HCT116 (cell line): ENCODE results near the gene RNF150. TPM values are rescaled to one million over a fixed set of nuclear protein-coding genes. Genes with fewer than 3 reads are reported as not detected.

Source experiments
- ATAC-seq: fragments of 200-7000 bp; cut with Tn5 transposase; 2 replicates; pipeline ENCODE4 v1.9.1; 2020; ENCODE audit warnings: mild to moderate bottlenecking, moderate library complexity
- BruUV-seq: library from RNA; stranded (reverse); fragments of 400-500 nt; replicated peaks from 2 replicates; lab custom pipeline; 2021; lab: Mats Ljungman, UMichigan
- CTCF ChIA-PET: fragments of 300-600 bp; sonication (Branson Sonifier 250); formaldehyde crosslinking; loops from one replicate; lab custom pipeline; 2021; ENCODE audit warnings: antibody characterized with exemption; lab: Charles Lee
- POLR2A ChIA-PET: fragments of 300-600, 350-600 bp; sonication (Branson Sonifier 250); formaldehyde crosslinking; loops from one replicate; lab custom pipeline; 2021; ENCODE audit warnings: antibody characterized with exemption; lab: Charles Lee
- RAD21 ChIA-PET, 2 experiments: fragments of 300-600 bp; sonication (Branson Sonifier 250); formaldehyde crosslinking; loops; one replicate each; lab custom pipeline; 2023; ENCODE audit warnings: low total read pairs in 2 of 2; ENCODE audit not compliant: uncharacterized antibody in 2 of 2, unreplicated experiment in 2 of 2, low non-redundant PET in 1 of 2; lab: Charles Lee
- DNase-seq: peaks from one replicate; pipeline ENCODE4 v3.0.0-alpha.2; 2010; ENCODE audit warnings: low read depth, low spot score
- H2AFZ ChIP-seq: fragments of 200-600 bp; shearing (Covaris generic), sonication (generic); 2 replicates; pipeline ENCODE4 v1.6.1; 2017; ENCODE audit warnings: low read depth, mixed run types, mixed read lengths, antibody characterized with exemption, low read length; ENCODE audit not compliant: poor library complexity, severe bottlenecking
- H3K27ac ChIP-seq: 2 replicates; pipeline ENCODE4 v1.5.1; 2012; ENCODE audit warnings: low read depth, low read length
- H3K27me3 ChIP-seq: fragments of 200-600 bp; sonication (generic); 2 replicates; pipeline ENCODE4 v1.6.1; 2016; ENCODE audit warnings: mixed run types, low read length, mixed read lengths; ENCODE audit not compliant: insufficient read depth
- H3K36me3 ChIP-seq, 2 experiments: fragments of 200-500 bp in 1 of 2; fragments of 200-600 bp in 1 of 2; sonication (Bioruptor generic) in 1 of 2; sonication (generic) in 1 of 2; 2 replicates each; pipeline versions ENCODE4 v1.5.1 to v1.6.1; 2014 to 2016; ENCODE audit warnings: low read length in 2 of 2, inconsistent platforms in 1 of 2, mixed read lengths in 1 of 2, mixed run types in 1 of 2; ENCODE audit not compliant: insufficient read depth in 2 of 2, control insufficient read depth in 1 of 2
- H3K4me1 ChIP-seq, 2 experiments: fragments of 200-600 bp in 1 of 2; sonication (generic) in 1 of 2; 2 replicates each; pipeline versions ENCODE4 v1.5.1 to v1.6.1; 2012 to 2017; ENCODE audit warnings: low read length in 2 of 2, inconsistent platforms in 1 of 2, mild to moderate bottlenecking in 1 of 2, mixed read lengths in 1 of 2, mixed run types in 1 of 2, moderate library complexity in 1 of 2; ENCODE audit not compliant: insufficient read depth in 2 of 2, control insufficient read depth in 1 of 2
- H3K4me2 ChIP-seq: fragments of 200-600 bp; sonication (generic); 2 replicates; pipeline ENCODE4 v1.6.1; 2017; ENCODE audit warnings: mixed run types, low read length, mixed read lengths
- H3K4me3 ChIP-seq, 2 experiments: fragments of 200-600 bp in 1 of 2; sonication (generic) in 1 of 2; replicated peaks in 1 of 2; 2 replicates each; pipeline ENCODE4 v1.5.1; 2011 to 2016; ENCODE audit warnings: low read length in 2 of 2, control low read depth in 1 of 2, low read depth in 1 of 2, mild to moderate bottlenecking in 1 of 2, mixed read lengths in 1 of 2, mixed run types in 1 of 2
- H3K79me2 ChIP-seq: fragments of 200-600 bp; sonication (generic); 2 replicates; pipeline ENCODE4 v1.6.1; 2017; ENCODE audit warnings: mild to moderate bottlenecking, mixed run types, low read length, moderate library complexity, mixed read lengths; ENCODE audit not compliant: insufficient read depth
- H3K9ac ChIP-seq: fragments of 200-600 bp; sonication (generic); 2 replicates; pipeline ENCODE4 v1.6.1; 2016; ENCODE audit warnings: low read length, mixed read lengths
- H3K9me2 ChIP-seq: fragments of 200-600 bp; sonication (generic), shearing (Covaris generic); 2 replicates; pipeline ENCODE4 v1.6.1; 2017; ENCODE audit warnings: mixed run types, mild to moderate bottlenecking, moderate library complexity; ENCODE audit not compliant: insufficient read depth
- H3K9me3 ChIP-seq, 2 experiments: fragments of 200-500 bp in 1 of 2; fragments of 200-600 bp in 1 of 2; sonication (Bioruptor generic) in 1 of 2; sonication (generic) in 1 of 2; 2 replicates each; pipeline ENCODE4 v1.6.1; 2014 to 2017; ENCODE audit warnings: low read length in 2 of 2, mixed read lengths in 2 of 2, inconsistent platforms in 1 of 2, low read depth in 1 of 2, mild to moderate bottlenecking in 1 of 2, mixed run types in 1 of 2, moderate library complexity in 1 of 2; ENCODE audit not compliant: control insufficient read depth in 1 of 2, insufficient read depth in 1 of 2
- H4K20me1 ChIP-seq: fragments of 200-600 bp; sonication (generic), shearing (Covaris generic); 2 replicates; pipeline ENCODE4 v1.6.1; 2017; ENCODE audit warnings: mixed run types, mild to moderate bottlenecking, moderate library complexity; ENCODE audit not compliant: insufficient read depth
- CBX3 ChIP-seq: IDR thresholded peaks from 2 replicates; pipeline ENCODE4 v1.6.1; 2012; ENCODE audit warnings: low read depth
- ELF1 ChIP-seq: IDR thresholded peaks from 2 replicates; pipeline ENCODE4 v1.6.1; 2012; ENCODE audit warnings: low read depth, borderline replicate concordance
- FOSL1 ChIP-seq: IDR thresholded peaks from 2 replicates; pipeline ENCODE4 v1.6.1; 2012; ENCODE audit warnings: low read depth
- JUND ChIP-seq: IDR thresholded peaks from 2 replicates; pipeline ENCODE4 v1.6.1; 2012
- POLR2AphosphoS5 ChIP-seq: IDR thresholded peaks from 2 replicates; pipeline ENCODE4 v1.6.1; 2011; ENCODE audit warnings: mild to moderate bottlenecking, low read depth, low read length, moderate library complexity
- SIN3A ChIP-seq: IDR thresholded peaks from 2 replicates; pipeline ENCODE4 v1.6.1; 2012; ENCODE audit warnings: low read depth
- SRF ChIP-seq: IDR thresholded peaks from 2 replicates; pipeline ENCODE4 v1.6.1; 2012; ENCODE audit warnings: low read depth
- intact Hi-C: fragments of 100-400 bp; cut with micrococcal nuclease; formaldehyde crosslinking; loops from 2 replicates; pipeline ENCODE4 v1.10.0; 2022
- total RNA-seq: library from RNA; stranded (reverse); gene quantifications from one replicate; pipeline ENCODE4 v1.2.1, GENCODE V29; 2021; ENCODE audit not compliant: unreplicated experiment
- TF ChIP-seq, protein P1 (sequence below): IDR thresholded peaks from 2 replicates; pipeline ENCODE4 v1.6.1; 2012
- TF ChIP-seq, protein P2 (sequence below): IDR thresholded peaks from 2 replicates; pipeline ENCODE4 v1.6.1; 2012
- TF ChIP-seq, protein P3 (sequence below): IDR thresholded peaks from 2 replicates; pipeline ENCODE4 v1.6.1; 2012; ENCODE audit warnings: low read depth
- TF ChIP-seq, protein P4 (sequence below): IDR thresholded peaks from 2 replicates; pipeline ENCODE4 v1.6.1; 2011; ENCODE audit warnings: mild to moderate bottlenecking, low read length, moderate library complexity; ENCODE audit not compliant: insufficient replicate concordance; ENCODE audit errors: extremely low read depth

The RNF150 gene
- total RNA-seq, 1 experiment from 2014 or later: 0.07 TPM

DNA sequence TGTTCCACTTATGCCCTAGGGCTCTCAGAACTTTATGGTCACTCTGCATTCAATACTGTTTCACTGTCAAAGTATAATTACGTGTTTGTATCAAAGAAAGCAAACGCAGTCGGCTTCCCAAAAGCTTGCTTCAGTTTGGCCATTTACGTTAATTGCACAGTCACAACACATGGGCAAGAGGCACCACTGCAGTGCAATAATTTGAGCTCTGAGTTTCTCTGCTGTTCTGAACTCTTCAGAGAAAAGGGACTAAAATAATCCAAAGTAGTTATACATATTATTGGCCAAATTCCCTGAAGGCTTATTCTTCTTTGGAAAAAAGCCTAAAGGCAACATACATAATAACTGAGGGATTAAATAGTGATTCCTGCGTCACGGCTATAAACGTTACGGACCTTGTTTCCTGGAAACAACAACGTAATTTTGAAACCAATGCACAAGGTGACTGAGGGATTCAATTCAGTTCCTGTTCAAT is 51.3 kb downstream of the RNF150 start:
- no peaks in the 10 kb centered on the region for H3K4me1 ChIP-seq
- no peak overlapping the region for H3K27ac ChIP-seq
- H4K20me1 ChIP-seq: no peaks in the 10 kb centered on the region
- ChIA-PET CTCF (no interaction called here), POLR2A (no interaction called here), RAD21 (no interaction called here)
- no peaks in the 10 kb centered on the region for H3K9me2 ChIP-seq
- no peak overlapping the region for H3K4me3 ChIP-seq
- H3K79me2 ChIP-seq: no peaks in the 10 kb centered on the region
- DNase-seq: no peak
- no peaks in the 10 kb centered on the region for H3K36me3 ChIP-seq
- H3K9ac ChIP-seq: no peak overlapping the region
- no peaks in the 10 kb centered on the region for H3K9me3 ChIP-seq
- no peaks in the 10 kb centered on the region for H3K27me3 ChIP-seq
- H3K4me2 ChIP-seq: no peak overlapping the region
- ATAC-seq: no peak
- no peak overlapping the region for H2AFZ ChIP-seq
- BruUV-seq: no TSS peak
- no peak for TF ChIP-seq CBX3
- no peak for TF ChIP-seq ELF1
- TF ChIP-seq, protein P1, sequence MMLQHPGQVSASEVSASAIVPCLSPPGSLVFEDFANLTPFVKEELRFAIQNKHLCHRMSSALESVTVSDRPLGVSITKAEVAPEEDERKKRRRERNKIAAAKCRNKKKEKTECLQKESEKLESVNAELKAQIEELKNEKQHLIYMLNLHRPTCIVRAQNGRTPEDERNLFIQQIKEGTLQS: no peak
- TF ChIP-seq JUND: no peak
- TF ChIP-seq POLR2AphosphoS5: no peak
- intact Hi-C loops: no loop called here

DNA sequence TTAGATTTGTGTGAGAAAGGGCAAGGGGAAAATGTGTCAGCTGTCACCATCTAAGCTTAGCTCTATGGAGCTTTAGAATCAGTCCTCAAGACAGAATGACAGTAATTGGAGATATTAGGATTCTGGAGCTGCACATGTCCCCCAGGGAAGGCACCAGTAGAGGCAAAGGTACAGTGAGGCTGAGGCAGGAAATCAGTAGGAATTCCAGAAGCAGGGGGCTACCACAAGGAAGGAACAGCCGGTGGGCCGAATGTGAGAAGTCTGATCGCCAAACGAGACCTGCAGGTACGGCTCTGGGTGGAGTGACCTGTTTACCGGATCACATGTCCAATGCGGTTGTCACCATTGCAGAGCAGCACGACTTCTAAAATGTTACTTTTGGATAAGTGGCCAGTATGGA is 52.6 kb downstream of the RNF150 start:
- intact Hi-C loops: no loop called here
- Histone ChIP-seq H3K4me3 (no peak overlapping the region), H3K4me2 (no peak overlapping the region), H3K9me3 (no peaks in the 10 kb centered on the region), H3K36me3 (no peaks in the 10 kb centered on the region), H3K27ac (no peak overlapping the region), H3K4me1 (no peaks in the 10 kb centered on the region), H3K79me2 (no peaks in the 10 kb centered on the region), H3K9me2 (no peaks in the 10 kb centered on the region), H3K27me3 (no peaks in the 10 kb centered on the region), H2AFZ (no peak overlapping the region), H3K9ac (no peak overlapping the region), H4K20me1 (no peaks in the 10 kb centered on the region)
- ChIA-PET CTCF (no interaction called here), POLR2A (no interaction called here), RAD21 (no interaction called here)
- TF ChIP-seq SIN3A: no peak
- no peak for TF ChIP-seq FOSL1
- no peak for TF ChIP-seq SRF
- TF ChIP-seq, protein P2, sequence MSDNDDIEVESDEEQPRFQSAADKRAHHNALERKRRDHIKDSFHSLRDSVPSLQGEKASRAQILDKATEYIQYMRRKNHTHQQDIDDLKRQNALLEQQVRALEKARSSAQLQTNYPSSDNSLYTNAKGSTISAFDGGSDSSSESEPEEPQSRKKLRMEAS: no peak
- TF ChIP-seq, protein P3, sequence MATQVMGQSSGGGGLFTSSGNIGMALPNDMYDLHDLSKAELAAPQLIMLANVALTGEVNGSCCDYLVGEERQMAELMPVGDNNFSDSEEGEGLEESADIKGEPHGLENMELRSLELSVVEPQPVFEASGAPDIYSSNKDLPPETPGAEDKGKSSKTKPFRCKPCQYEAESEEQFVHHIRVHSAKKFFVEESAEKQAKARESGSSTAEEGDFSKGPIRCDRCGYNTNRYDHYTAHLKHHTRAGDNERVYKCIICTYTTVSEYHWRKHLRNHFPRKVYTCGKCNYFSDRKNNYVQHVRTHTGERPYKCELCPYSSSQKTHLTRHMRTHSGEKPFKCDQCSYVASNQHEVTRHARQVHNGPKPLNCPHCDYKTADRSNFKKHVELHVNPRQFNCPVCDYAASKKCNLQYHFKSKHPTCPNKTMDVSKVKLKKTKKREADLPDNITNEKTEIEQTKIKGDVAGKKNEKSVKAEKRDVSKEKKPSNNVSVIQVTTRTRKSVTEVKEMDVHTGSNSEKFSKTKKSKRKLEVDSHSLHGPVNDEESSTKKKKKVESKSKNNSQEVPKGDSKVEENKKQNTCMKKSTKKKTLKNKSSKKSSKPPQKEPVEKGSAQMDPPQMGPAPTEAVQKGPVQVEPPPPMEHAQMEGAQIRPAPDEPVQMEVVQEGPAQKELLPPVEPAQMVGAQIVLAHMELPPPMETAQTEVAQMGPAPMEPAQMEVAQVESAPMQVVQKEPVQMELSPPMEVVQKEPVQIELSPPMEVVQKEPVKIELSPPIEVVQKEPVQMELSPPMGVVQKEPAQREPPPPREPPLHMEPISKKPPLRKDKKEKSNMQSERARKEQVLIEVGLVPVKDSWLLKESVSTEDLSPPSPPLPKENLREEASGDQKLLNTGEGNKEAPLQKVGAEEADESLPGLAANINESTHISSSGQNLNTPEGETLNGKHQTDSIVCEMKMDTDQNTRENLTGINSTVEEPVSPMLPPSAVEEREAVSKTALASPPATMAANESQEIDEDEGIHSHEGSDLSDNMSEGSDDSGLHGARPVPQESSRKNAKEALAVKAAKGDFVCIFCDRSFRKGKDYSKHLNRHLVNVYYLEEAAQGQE: no peak
- TF ChIP-seq, protein P4, sequence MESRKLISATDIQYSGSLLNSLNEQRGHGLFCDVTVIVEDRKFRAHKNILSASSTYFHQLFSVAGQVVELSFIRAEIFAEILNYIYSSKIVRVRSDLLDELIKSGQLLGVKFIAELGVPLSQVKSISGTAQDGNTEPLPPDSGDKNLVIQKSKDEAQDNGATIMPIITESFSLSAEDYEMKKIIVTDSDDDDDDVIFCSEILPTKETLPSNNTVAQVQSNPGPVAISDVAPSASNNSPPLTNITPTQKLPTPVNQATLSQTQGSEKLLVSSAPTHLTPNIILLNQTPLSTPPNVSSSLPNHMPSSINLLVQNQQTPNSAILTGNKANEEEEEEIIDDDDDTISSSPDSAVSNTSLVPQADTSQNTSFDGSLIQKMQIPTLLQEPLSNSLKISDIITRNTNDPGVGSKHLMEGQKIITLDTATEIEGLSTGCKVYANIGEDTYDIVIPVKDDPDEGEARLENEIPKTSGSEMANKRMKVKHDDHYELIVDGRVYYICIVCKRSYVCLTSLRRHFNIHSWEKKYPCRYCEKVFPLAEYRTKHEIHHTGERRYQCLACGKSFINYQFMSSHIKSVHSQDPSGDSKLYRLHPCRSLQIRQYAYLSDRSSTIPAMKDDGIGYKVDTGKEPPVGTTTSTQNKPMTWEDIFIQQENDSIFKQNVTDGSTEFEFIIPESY: no peak
- ATAC-seq: no peak
- no TSS peak for BruUV-seq
- DNase-seq: no peak
